HK-2 (cell line): ENCODE measurements around the gene ATP5F1C.
A peak's percentile ranks its signal among the peaks of the same experiment; 100 is the strongest.
"Not testable (repeated sequence)": the region's sequence is repeated elsewhere in the genome, so short reads cannot be mapped to it uniquely, and the experiment has no call there.

Experiments used
- DNase-seq: peaks from one replicate; pipeline ENCODE4 v3.0.0-alpha.2; 2018; ENCODE audit not compliant: unreplicated experiment

ATP5F1C gene

GRCh38 chr10:7794251-7795026 is 6.5 kb downstream of the ATP5F1C start:
- DNase-seq = no peak

DNA sequence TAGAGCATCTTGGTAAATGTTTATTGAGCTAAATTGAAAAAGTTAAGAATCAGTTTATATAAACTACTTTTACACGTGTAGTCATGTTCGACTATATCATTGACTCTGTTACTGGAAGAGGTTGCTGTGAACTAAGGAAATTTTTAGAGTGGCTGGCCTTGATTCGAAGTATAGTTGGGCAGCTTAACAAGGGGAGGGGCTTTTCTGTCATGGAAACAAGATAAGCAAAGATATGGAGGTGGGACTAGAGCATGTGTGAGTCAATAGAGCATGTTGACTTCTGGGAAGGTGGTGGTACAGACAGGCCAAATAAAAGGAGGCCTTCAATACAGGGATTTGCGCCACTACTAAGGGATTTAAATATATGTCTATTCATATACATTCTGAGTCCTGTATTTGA is 7.6 kb downstream of the ATP5F1C start:
- no peak for DNase-seq

DNA sequence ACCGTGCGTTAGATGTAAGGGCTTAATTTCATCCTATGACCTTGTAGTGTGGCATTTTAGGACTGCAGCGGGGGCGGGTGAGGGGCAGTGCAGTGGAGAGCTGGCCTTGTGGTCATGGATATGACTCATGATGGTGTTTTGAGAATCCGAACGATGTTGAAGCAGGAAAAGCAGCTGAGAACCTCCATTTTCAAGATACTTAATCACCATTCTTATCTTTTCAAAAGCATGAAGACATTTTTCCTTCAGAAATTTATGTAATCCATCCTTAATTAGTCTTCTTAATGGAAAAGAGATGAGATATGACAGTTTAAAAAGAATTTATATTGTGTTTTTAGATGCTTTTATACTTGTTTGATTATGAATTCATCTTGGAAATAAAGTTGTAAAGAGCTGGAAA is 9.6 kb downstream of the ATP5F1C start:
- DNase-seq = peak; percentile 57

- no peak for DNase-seq
Measured at GRCh38 chr10:7802606-7803005, 14.6 kb downstream of the ATP5F1C start.

GRCh38 chr10:7804216-7804615 is 16.2 kb downstream of the ATP5F1C start:
- DNase-seq = no peak

- no peak for DNase-seq
Measured at GRCh38 chr10:7804741-7805140, 16.8 kb downstream of the ATP5F1C start.

- no peak for DNase-seq
Measured at GRCh38 chr10:7808686-7809267, 20.8 kb downstream of the ATP5F1C start.

DNA sequence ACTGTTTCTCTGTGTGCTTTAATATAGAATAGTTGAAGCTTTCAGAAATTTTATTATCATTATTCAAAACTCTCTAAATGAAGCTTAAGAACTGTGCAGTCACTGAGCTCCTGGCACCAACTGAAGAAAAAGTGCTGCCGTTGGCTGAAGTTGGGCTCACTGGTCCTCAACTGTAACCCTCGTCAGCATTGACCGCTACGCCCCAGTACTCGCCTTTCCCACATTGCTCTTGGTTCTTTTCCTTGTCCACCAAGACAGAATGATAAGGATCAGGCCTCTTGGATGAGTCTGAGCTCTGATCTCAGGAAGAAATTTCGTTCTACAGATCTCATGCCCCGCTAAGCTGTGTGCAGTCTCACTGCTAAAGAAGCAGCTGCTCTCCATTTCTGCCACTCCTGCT is 22.5 kb downstream of the ATP5F1C start:
- DNase-seq = no peak

DNA sequence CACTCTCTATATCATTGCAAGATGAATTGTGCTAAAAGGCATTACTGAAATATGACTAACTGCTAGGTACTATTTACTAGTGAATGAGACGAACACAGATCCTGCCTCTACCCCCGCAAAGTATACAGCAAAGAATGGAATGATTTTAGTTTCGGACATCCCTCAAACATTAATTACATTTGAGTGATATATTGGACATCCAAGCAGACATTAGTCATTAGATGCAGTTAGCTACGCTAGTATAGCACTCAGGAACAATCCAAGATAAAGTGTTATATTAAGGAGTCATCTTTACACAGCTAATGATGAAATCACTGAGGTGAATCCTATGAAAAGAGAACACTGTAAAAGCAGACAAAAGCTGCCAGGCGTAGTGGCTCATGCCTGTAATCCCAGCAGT is 23.0 kb downstream of the ATP5F1C start:
- DNase-seq = no peak

DNA sequence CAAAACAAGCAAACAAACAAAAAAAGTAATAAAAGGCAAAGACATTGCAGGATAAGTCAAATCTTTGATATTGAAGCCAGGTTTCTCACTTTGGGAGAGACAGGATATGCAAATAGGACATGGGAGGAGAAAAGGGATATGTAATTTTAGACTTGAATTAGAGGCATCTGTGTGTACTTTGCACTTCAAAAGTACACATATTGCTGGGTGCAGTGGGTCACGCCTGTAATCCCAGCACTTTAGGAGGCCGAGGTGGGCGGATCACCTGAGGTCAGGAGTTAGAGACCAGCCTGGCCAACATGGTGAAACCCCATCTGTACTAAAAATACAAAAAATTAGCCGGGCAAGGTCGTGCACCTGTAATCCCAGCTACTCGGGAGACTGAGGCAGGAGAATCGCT is 23.8 kb downstream of the ATP5F1C start:
- not testable (repeated sequence) for DNase-seq

GRCh38 chr10:7813481-7813880 is 25.5 kb downstream of the ATP5F1C start:
- no peak for DNase-seq

DNA sequence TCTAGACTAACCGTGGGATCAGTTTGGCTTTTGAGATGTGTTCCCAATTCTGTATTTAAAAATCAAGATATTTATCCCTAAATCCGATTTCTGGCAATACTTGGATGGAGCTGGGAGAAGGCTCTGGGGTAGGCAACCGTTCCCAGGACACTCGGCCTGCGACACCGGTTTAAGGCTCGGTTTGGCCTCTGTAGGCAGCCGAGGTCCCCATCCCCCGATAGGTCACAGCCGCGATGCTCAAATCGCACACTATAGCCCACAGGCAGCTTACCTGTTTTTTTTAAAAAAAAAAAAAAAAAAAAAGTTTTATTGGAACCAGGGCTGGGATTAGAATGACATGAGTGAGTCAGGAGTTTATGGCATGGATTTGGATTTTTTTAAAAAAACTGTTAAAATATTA is 29.6 kb downstream of the ATP5F1C start:
- no peak for DNase-seq

- no peak for DNase-seq
Measured at GRCh38 chr10:7817984-7818294, 30.0 kb downstream of the ATP5F1C start.

GRCh38 chr10:7818295-7819120 is 30.5 kb downstream of the ATP5F1C start, which contains the start of gene TAF3:
Gene TAF3, plus strand, starts transcription at chr10:7818505. Its CDS starts 205 bp downstream, at chr10:7818710.
- peak; percentile 82 for DNase-seq

DNA sequence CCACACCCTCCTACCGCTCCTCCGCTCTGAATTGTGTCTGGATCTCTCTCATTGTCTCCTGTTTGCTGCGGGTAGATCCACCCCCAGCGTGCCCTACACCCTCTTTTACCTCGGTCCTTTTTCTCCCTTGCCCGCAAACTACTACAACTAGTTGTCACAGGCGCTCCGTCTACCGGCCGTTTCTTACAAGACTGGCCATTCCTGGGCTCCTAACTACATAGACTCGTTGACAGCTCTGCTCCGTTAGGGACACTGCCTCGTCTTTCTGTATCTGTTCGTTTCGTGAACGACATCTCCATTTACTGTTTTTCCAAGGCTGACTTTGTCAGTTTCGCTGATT is 31.1 kb downstream of the ATP5F1C start:
- DNase-seq = peak; percentile 24

- DNase-seq = no peak
Measured at GRCh38 chr10:7824251-7824650, 36.3 kb downstream of the ATP5F1C start.

DNA sequence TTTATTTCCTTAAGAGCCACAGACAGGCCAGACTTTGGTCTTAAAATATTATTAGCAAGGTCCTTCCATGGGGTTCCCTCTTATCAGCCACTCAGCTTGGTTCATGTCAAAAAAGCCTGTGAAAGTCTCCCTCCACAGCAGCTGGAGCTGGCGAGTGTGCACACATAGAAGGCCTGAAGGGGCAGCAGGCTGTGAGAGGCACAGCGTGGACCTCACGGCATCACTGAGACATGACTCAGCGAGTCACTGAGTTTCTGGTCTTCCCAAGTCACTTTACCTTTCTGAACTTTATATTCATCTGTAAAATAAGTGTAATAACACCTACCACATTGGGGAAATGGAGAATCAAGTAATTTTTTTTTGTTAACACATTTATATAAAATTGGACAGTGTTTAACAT is 39.0 kb downstream of the ATP5F1C start:
- peak; percentile 28 for DNase-seq

- DNase-seq = no peak
Measured at GRCh38 chr10:7829289-7829834, 41.4 kb downstream of the ATP5F1C start.

DNA sequence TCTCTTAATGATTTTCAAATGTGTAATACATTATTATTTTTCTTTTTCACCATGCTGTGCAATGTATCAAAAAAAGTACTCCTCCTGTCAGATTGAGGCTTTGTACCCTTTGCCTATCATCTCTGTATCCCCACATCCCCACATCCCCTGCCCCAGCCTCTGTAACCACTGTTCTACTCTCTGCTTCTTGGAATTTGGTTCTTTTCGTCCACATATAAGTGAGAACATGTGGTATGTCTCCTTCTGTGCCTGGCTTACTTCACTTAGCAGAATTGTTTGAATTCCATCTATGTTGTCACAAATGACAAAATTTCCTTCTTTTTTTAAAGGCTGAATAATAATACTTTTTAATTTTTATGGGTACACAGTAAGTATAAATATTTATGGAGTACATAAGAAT is 44.1 kb downstream of the ATP5F1C start:
- no peak for DNase-seq

DNA sequence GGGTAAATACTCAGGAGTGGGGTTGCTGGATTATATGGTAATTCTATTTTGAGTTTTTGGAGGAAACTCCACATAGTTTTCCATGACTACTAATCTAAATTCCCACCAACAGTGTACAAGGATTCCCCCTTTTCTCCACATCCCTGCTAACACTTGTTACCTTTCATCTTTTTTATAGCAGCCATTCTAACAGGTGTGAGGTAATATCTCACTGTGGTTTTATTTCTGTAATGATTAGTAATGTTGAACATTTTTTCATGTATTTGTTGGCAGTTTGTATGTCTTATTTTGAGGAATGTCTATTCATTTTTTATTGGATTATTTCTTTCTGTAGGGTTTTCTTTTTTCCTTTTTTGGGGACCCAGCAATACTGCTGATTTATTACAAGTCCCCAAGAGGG is 45.2 kb downstream of the ATP5F1C start:
- no peak for DNase-seq

GRCh38 chr10:7834262-7834661 is 46.3 kb downstream of the ATP5F1C start:
- no peak for DNase-seq

DNA sequence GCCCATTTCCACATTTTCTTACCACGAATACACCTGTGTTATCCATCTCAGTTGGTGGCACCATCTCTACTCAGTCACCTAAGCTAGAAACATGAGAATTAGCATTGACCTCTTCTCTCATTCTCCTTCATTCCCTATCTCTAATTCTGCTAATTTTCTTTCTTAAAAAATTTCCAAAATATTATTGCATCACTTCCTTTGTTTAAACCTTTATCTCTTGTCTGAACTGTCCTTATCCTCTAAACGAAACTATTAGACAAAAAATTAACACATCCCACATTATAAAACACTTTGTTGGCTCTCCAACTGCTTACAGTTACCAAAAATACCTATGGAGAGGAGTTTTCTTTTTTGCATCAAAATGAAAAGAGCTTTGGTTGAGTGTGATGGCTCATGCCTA is 48.6 kb downstream of the ATP5F1C start:
- no peak for DNase-seq

GRCh38 chr10:7846591-7846990 is 58.6 kb downstream of the ATP5F1C start:
- DNase-seq = no peak
